Measurements from ENCODE around the gene WDPCP. TPM values are rescaled to one million over a fixed set of nuclear protein-coding genes. Genes with fewer than 3 reads are reported as not detected.

WDPCP gene
- total and polyA plus RNA-seq, 2 of the 13 experiments (the other 11 are each of a cell fraction or from before 2014, with no cell fraction given): 2.9 to 5.2 TPM

DNA sequence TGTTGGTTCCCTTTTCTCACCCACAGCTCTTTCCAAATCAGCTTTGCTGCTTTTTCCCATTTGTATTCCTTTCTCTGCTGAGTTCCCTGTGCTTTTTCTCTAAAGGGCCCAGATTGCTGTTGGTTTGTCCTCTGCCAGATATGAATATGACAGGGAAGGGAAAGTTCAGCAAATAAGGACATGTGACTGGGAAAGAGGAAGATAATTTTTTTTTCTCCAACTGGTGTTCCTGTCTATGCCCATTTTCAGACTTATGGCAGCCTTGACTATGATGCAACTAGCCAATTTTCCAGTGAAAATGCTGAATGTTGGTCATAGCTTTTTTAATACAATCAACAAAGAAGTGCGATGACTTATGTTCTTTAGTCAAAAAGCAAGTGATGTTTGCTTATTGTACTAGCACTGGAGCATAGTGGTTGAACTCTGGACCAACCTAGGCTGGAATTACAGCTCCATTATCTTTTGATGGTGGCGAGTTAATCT is 8.2 kb upstream of the WDPCP start (continued):
- TF ChIP-seq FOXP4 (CRISPR knock-in tag; IDR thresholded peaks at IDR 0.05): peak; percentile 53; the same call in 1 of the 2 replicates
- TF ChIP-seq AHR (CRISPR knock-in tag; IDR thresholded peaks at IDR 0.05): no peak
- no peak for TF ChIP-seq RARG (CRISPR knock-in tag; IDR thresholded peaks at IDR 0.05; ENCODE audit: low read depth)
- TF ChIP-seq ZNF891 (CRISPR knock-in tag; IDR thresholded peaks at IDR 0.05): no peak
- no peak for TF ChIP-seq SMARCE1 (IDR thresholded peaks at IDR 0.05; ENCODE audit: borderline replicate concordance)
- peak; percentile 47; the same call in 1 of the 2 replicates for TF ChIP-seq HNF4G (IDR thresholded peaks at IDR 0.05; ENCODE audit: borderline replicate concordance, low read depth, low read length)
- TF ChIP-seq HNF4G (CRISPR knock-in tag; IDR thresholded peaks at IDR 0.05; ENCODE audit: borderline replicate concordance, low read depth): no peak
- no peak for TF ChIP-seq HOXA7 (CRISPR knock-in tag; IDR thresholded peaks at IDR 0.05)
- TF ChIP-seq HOXA3 (CRISPR knock-in tag; IDR thresholded peaks at IDR 0.05): no peak
- TF ChIP-seq EHMT2 (IDR thresholded peaks at IDR 0.05; ENCODE audit: borderline replicate concordance, low read depth, low read length): peak; percentile 91
- TF ChIP-seq, protein P1, sequence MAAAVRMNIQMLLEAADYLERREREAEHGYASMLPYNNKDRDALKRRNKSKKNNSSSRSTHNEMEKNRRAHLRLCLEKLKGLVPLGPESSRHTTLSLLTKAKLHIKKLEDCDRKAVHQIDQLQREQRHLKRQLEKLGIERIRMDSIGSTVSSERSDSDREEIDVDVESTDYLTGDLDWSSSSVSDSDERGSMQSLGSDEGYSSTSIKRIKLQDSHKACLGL (CRISPR knock-in tag; IDR thresholded peaks at IDR 0.05): no peak
- peak; percentile 93 for TF ChIP-seq ZNF644 (CRISPR knock-in tag; IDR thresholded peaks at IDR 0.05; ENCODE audit: low read depth)
- TF ChIP-seq NFIC (IDR thresholded peaks at IDR 0.05; ENCODE audit: low read length): 0 out of 2 replicates have a peak, but pooled peaks have one; percentile 36
- no peak for TF ChIP-seq ARID2 (CRISPR knock-in tag; IDR thresholded peaks at IDR 0.05; ENCODE audit: borderline replicate concordance)
- TF ChIP-seq ZMYM2 (CRISPR knock-in tag; IDR thresholded peaks at IDR 0.05): 0 out of 2 replicates have a peak, but pooled peaks have one; percentile 27
- TF ChIP-seq SALL1 (CRISPR knock-in tag; IDR thresholded peaks at IDR 0.05): peak; percentile 36; the same call in 1 of the 2 replicates
- peak; percentile 60; the same call in 1 of the 2 replicates for TF ChIP-seq BCL6 (CRISPR knock-in tag; IDR thresholded peaks at IDR 0.05)
- TF ChIP-seq EP300 (IDR thresholded peaks at IDR 0.05; ENCODE audit: low read depth in 2 of 2, low read length in 2 of 2): peak in 1 of 2 experiments; percentile 36; a peak in 2 of 4 replicates
- no peak for TF ChIP-seq EP300 (CRISPR knock-in tag; IDR thresholded peaks at IDR 0.05; ENCODE audit: borderline replicate concordance)
- no peak for TF ChIP-seq IKZF4 (CRISPR knock-in tag; IDR thresholded peaks at IDR 0.05; ENCODE audit: borderline replicate concordance, low read depth, not compliant biosample characterization)
- 0 out of 2 replicates have a peak, but pooled peaks have one; percentile 46 for TF ChIP-seq ZNF614 (CRISPR knock-in tag; IDR thresholded peaks at IDR 0.05; ENCODE audit: borderline replicate concordance)
- TF ChIP-seq NBN (conservative IDR thresholded peaks at IDR 0.05): no peak
- no peak for TF ChIP-seq ZBTB38 (CRISPR knock-in tag; IDR thresholded peaks at IDR 0.05)
- peak; percentile 18; the same call in 1 of the 2 replicates for TF ChIP-seq AHDC1 (CRISPR knock-in tag; IDR thresholded peaks at IDR 0.05; ENCODE audit: borderline replicate concordance)

Data from HepG2 (cell line).